Astrocyte of the cerebellum (primary cell): Measurements from ENCODE around the gene CEACAM16.
"Not testable (repeated sequence)": the region's sequence is repeated elsewhere in the genome, so short reads cannot be mapped to it uniquely, and the experiment has no call there.

Source experiments
- DNase-seq: peaks from one replicate; pipeline ENCODE4 v3.0.0-alpha.2; 2011; ENCODE audit warnings: low read depth
- H3K4me3 ChIP-seq: 2 replicates; pipeline ENCODE4 v1.5.1; 2011; ENCODE audit warnings: mild to moderate bottlenecking, low read depth, low read length, moderate library complexity
- in situ Hi-C: cut with HindIII; loops from 2 replicates; pipeline ENCODE4 v1.10.0; 2017; ENCODE audit warnings: low sequenced_read_pairs
- TF ChIP-seq, protein P1 (sequence below): IDR thresholded peaks from 2 replicates; pipeline ENCODE4 v1.5.1; 2012; ENCODE audit warnings: low read length, low read depth, moderate library complexity, mild to moderate bottlenecking; ENCODE audit errors: missing control alignments

CEACAM16 gene

DNA sequence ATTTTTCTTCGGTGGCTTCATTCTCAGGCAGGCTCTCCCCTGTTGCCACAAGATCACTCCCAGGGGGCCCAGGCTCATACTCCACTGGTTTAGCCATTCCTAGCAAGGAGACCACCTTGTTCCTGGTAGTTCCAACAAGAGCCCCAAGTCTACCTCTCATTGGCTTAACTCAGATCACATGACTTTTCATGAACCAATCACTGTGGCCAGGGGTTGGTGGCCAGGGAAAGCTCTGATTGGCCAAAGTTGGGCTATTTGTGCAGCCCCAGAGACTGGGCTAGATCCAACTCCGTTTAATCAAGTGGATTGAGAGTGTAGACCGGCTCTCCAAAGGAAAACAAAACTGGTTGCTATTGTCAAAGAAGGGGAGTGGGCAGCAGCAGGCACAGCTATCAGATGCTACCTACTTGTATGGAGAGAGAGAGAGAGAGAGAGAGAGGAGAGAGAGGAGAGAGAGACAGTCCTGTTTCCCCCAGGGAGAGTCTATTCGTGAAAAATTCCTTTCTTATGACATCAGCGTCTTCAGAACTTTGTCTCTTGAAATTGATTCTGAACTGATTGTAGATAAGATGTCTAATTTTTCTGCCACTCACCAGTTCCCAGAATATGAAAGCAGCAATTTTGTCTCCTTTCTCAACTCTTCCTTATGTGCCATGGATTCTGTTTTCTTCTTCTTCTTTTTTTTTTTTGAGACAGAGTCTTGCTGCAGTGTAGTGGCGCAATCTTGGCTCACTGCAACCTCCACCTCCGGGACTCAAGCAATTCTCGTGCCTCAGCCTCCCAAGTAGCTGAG is 21.7 kb upstream of the CEACAM16 start:
- TF ChIP-seq, protein P1, sequence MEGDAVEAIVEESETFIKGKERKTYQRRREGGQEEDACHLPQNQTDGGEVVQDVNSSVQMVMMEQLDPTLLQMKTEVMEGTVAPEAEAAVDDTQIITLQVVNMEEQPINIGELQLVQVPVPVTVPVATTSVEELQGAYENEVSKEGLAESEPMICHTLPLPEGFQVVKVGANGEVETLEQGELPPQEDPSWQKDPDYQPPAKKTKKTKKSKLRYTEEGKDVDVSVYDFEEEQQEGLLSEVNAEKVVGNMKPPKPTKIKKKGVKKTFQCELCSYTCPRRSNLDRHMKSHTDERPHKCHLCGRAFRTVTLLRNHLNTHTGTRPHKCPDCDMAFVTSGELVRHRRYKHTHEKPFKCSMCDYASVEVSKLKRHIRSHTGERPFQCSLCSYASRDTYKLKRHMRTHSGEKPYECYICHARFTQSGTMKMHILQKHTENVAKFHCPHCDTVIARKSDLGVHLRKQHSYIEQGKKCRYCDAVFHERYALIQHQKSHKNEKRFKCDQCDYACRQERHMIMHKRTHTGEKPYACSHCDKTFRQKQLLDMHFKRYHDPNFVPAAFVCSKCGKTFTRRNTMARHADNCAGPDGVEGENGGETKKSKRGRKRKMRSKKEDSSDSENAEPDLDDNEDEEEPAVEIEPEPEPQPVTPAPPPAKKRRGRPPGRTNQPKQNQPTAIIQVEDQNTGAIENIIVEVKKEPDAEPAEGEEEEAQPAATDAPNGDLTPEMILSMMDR: no peak
- no peak overlapping the region for H3K4me3 ChIP-seq
- in situ Hi-C loops: no loop called here
- no peak for DNase-seq

GRCh38 chr19:44680536-44680935 is 18.4 kb upstream of the CEACAM16 start:
- no peak for DNase-seq
- TF ChIP-seq, protein P1: no peak
- in situ Hi-C loops: no loop called here
- no peak overlapping the region for H3K4me3 ChIP-seq

GRCh38 chr19:44681992-44682790 is 16.8 kb upstream of the CEACAM16 start:
- in situ Hi-C loops: no loop called here
- TF ChIP-seq, protein P1: no peak
- H3K4me3 ChIP-seq: no peak overlapping the region
- no peak for DNase-seq

DNA sequence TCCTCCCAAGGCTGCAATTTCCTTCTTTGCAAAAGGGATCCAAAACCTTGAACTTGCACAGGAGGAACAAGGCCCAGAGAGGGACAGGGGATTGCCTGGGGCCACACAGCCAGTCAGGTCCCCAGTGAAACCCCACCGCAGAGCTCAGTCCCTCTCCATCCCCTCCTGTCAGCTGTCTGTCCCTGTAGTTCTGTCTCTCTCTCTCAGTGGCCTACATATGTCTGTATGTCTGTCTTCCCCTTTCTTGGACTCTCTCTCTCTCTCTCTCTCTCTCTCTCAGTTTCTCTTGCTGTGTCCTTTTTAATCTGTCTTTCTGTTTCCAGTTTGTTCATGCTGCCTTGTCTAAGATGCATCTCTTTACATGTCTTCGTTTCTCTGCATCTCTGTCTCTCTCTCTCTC is 16.1 kb upstream of the CEACAM16 start:
- TF ChIP-seq, protein P1: no peak
- no peak overlapping the region for H3K4me3 ChIP-seq
- in situ Hi-C loops: no loop called here
- no peak for DNase-seq

DNA sequence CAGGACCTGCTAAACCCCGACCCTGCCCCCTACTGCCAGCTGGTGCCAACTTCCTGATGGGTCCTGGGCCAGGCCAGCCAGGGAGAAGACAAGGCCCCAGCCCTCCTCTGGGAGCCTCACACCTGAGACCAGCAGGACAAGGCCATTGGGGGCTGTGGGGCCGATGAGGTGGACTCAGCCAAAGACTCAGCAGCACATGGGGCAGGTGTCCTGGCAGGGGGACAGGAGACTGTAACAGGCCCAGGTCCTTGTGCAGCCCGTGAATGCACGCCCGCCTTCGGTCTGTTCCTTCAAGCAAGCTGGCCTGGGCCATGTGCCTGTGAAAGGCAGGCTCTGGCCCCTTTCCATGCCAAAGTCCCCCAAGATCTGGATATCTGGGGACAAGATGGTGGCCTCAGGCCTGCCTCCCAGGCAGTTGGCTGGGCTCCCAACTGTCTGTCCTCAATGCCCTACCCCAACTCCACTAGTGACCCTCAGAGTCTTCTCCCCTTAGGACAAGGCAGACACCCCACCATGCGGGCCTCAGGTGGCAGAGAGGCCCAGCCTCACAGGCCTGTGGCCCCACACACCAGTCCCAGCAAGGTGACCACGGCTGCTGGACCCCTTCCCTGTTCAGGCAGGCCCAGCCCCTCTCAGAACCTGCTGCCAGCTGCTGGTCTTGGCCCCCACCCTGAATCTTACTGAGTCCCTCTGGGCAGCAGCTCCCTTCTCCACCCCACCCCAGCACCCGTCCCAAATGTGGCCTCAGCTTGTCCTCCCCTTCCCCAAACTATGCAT is 15.3 kb upstream of the CEACAM16 start:
- TF ChIP-seq, protein P1: no peak
- no peak overlapping the region for H3K4me3 ChIP-seq
- no peak for DNase-seq
- in situ Hi-C loops: no loop called here

- DNase-seq, H3K4me3 ChIP-seq, in situ Hi-C loops: not testable (repeated sequence)
Observed at GRCh38 chr19:44684396-44684795, 14.6 kb upstream of the CEACAM16 start.
